Measurements from ENCODE around the gene DAZAP1. TPM values are rescaled to one million over a fixed set of nuclear protein-coding genes. Genes with fewer than 3 reads are reported as not detected.

Gene DAZAP1
- total and polyA plus RNA-seq, 5 donors from 2014 or later, result 2.4 to 153 (median 5.0) TPM

DNA sequence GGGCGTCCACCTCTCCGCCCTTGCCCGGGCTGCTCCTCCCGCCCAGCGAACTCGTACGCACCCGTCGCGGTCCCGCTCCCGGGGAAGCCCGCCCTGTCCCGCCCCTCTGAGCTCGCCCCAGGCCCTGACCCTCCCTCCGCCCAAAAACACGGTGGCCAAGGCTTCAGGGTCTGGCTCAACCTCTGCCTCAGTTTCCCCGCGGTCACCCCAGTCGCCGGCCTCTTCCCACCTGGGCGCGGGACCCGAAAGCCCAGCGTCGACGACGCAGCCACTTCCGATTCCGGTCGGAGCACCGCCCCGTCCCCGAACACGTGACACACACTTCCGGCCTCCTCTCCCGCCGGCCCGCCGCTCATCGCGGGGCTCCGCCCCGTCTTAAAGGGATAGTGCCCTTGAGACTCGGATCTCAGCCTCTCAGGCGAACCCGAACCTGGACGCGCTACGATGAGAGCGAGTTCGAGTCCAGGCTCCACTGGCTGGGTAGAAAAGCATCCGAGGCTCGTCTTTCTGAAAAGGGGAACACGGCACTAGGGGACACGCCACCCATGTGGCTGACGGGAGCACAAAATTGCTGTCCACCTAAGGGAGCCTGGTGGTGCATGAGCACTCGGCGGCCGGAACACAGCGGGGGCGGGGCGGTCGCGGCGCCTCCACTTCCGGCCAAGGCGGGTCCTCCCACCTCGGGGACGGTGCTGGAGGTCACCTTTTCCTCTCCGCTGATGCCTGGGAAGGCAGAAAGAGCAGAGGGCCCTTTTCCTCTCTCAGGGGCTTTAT is 71.7 kb downstream of the DAZAP1 start, which contains the start of gene C19orf25:
Gene C19orf25, minus strand, starts transcription at position 282 of the 774 bp plus-strand sequence. CDS start 312 bp downstream, outside the sequence.
- Mint-ChIP-seq H3K27me3 (peaks cover 13% of the 10 kb centered on the region), H3K4me3 (peak within 1 kb of the TSS; percentile 95 to 99 (median 98)), H3K27ac (peak within 1 kb of the TSS; percentile 83 to 99 (median 96)), H3K9me3 (no peaks in the 10 kb centered on the region), H3K36me3 (no peaks in the 10 kb centered on the region), H3K4me1 (peaks cover 4 to 30% (median 11%) of the 10 kb centered on the region in 4 donors)
- DNase-seq, result peak; percentile 85 to 95 (median 89)
- Histone ChIP-seq H3K27ac (ENCODE audit: insufficient read depth, low read length, poor library complexity, severe bottlenecking) (peak within 1 kb of the TSS; percentile 86), H3K27me3 (ENCODE audit: control insufficient read depth, insufficient read depth, low read length) (no peaks in the 10 kb centered on the region), H3K4me3 (ENCODE audit: low read depth, low read length) (peak within 1 kb of the TSS; percentile 64), H3K9me3 (ENCODE audit: control insufficient read depth in 2 of 2, low read length in 2 of 2) (no peaks in the 10 kb centered on the region), H3K4me1 (ENCODE audit: control insufficient read depth, insufficient read depth, low read length, poor library complexity, severe bottlenecking) (peaks cover 20% of the 10 kb centered on the region), H3K36me3 (ENCODE audit: control insufficient read depth, insufficient read depth, low read length) (peaks cover 5% of the 10 kb centered on the region)
- peak; percentile 96 to 97 for ATAC-seq (ENCODE audit: low read depth in 2 of 2)

DNA sequence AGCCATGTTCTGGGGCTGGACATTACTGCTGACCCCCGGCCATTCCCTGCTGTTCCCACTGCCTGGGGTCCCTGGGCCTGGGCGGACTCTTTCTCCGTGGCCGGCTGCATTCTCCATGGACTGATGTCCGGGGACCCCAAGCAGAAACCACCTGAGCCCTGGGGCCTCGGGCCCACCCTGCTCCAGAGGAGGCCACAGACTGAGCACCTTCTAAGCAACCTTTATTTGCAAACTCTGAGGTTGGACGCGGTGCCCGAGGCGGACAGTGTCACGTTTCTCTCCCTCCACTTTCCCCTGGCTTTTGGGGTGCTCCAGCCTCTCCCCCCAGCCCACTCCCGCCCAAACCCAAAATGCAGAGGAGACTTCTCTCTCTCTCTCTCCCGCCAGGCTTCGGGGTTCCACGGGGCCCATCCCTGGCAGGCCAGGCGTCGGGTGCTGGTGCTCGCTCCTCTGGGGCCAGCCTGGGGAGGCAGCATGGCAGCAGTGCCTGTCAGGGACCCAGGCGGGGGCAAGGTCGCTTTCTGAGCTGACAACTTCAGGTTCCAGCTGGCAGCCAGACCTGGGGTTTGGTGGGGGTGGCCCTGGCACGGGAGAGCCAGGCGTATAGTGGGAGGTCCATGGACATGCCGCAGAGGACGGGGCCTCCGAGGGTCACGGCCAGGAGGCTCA is 74.0 kb downstream of the DAZAP1 start:
- no peaks in the 10 kb centered on the region for H3K9me3 Mint-ChIP-seq
- Histone ChIP-seq H3K27me3 (ENCODE audit: control insufficient read depth, insufficient read depth, low read length) (no peaks in the 10 kb centered on the region), H3K27ac (ENCODE audit: insufficient read depth, low read length, poor library complexity, severe bottlenecking) (no peak overlapping the region), H3K4me1 (ENCODE audit: control insufficient read depth, insufficient read depth, low read length, poor library complexity, severe bottlenecking) (peaks cover 20% of the 10 kb centered on the region), H3K36me3 (ENCODE audit: control insufficient read depth, insufficient read depth, low read length) (peaks cover 3% of the 10 kb centered on the region), H3K9me3 (ENCODE audit: control insufficient read depth in 2 of 2, low read length in 2 of 2) (no peaks in the 10 kb centered on the region), H3K4me3 (ENCODE audit: low read depth, low read length) (no peak overlapping the region)
- no peaks in the 10 kb centered on the region for H3K36me3 Mint-ChIP-seq
- peaks cover 13% of the 10 kb centered on the region for H3K27me3 Mint-ChIP-seq
- DNase-seq (no peak), ATAC-seq (ENCODE audit: low read depth in 2 of 2) (no peak)
- no peak overlapping the region for H3K27ac Mint-ChIP-seq
- H3K4me3 Mint-ChIP-seq, result no peak overlapping the region
- H3K4me1 Mint-ChIP-seq, result peaks cover 4 to 27% (median 11%) of the 10 kb centered on the region in 4 donors

DNA sequence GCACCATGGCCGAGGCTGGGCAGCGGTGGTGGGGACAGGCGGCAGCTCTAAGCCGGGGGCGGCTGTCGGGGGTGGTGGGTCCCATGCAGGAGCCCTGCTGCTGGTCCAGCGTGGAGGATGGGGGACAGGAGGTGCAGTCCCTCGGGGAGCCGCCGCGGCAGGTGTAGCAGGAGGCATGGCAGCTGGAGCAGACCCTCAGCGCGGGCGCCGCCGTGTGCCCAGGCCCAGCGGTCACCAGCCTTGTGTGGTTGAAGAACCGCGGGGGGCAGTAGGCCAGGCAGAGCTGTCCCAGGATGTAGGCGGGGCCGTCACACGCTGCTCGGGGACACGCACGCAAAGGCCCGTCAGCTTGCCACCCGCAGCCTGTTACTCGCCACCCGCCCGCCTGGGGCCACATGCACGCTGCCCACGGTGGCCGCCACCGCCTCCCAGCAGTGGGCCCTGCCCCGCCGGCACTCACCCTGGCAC is 74.5 kb downstream of the DAZAP1 start:
- no peak overlapping the region for H3K27ac Mint-ChIP-seq
- H3K27me3 Mint-ChIP-seq, result peaks cover 13% of the 10 kb centered on the region
- Histone ChIP-seq H3K4me3 (ENCODE audit: low read depth, low read length) (no peak overlapping the region), H3K36me3 (ENCODE audit: control insufficient read depth, insufficient read depth, low read length) (no peaks in the 10 kb centered on the region), H3K4me1 (ENCODE audit: control insufficient read depth, insufficient read depth, low read length, poor library complexity, severe bottlenecking) (peaks cover 20% of the 10 kb centered on the region), H3K9me3 (ENCODE audit: control insufficient read depth in 2 of 2, low read length in 2 of 2) (no peaks in the 10 kb centered on the region), H3K27me3 (ENCODE audit: control insufficient read depth, insufficient read depth, low read length) (no peaks in the 10 kb centered on the region), H3K27ac (ENCODE audit: insufficient read depth, low read length, poor library complexity, severe bottlenecking) (no peak overlapping the region)
- H3K36me3 Mint-ChIP-seq, result no peaks in the 10 kb centered on the region
- H3K4me3 Mint-ChIP-seq, result no peak overlapping the region
- DNase-seq (no peak), ATAC-seq (ENCODE audit: low read depth in 2 of 2) (no peak)
- H3K9me3 Mint-ChIP-seq, result no peaks in the 10 kb centered on the region
- H3K4me1 Mint-ChIP-seq, result peaks cover 4 to 21% (median 11%) of the 10 kb centered on the region in 4 donors

DNA sequence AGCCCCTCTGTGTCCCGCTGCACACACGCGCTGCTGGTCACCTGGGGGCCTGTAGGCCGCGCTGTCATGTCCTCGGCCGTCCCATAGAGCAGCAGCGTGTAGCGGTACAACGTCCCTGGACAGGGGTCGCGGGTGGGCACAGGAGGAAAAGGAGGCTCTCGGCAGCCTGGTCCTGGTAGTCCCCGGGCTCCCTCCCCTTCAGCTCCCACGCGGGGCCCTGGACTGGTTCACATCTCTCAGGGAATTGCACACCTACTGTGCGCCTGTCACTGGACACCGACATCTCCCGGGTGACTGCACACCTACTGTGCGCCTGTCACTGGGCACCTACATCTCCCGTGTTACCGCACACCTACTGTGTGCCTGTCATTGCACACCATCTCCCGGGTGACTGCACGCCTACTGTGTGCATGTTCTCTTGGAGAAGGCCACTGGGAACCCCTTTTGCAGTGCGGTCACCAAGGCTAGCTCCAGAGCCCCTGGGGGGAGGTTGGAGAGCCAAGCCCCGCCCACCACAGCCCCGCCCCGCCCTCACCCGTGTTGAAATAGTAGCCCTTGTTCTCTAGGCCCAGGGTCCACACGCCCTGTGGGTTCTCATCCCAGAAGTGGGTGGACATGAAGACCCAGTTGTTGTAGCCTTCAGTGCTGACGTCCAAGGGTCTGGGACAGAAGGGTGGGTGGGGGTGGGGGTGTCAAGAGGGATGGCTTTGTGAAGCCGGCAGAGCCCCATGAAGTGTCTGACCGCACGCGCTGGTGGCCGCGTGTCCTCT is 75.2 kb downstream of the DAZAP1 start:
- Histone ChIP-seq H3K36me3 (ENCODE audit: control insufficient read depth, insufficient read depth, low read length) (no peaks in the 10 kb centered on the region), H3K27me3 (ENCODE audit: control insufficient read depth, insufficient read depth, low read length) (no peaks in the 10 kb centered on the region), H3K27ac (ENCODE audit: insufficient read depth, low read length, poor library complexity, severe bottlenecking) (no peak overlapping the region), H3K4me1 (ENCODE audit: control insufficient read depth, insufficient read depth, low read length, poor library complexity, severe bottlenecking) (peaks cover 17% of the 10 kb centered on the region), H3K4me3 (ENCODE audit: low read depth, low read length) (no peak overlapping the region), H3K9me3 (ENCODE audit: control insufficient read depth in 2 of 2, low read length in 2 of 2) (no peaks in the 10 kb centered on the region)
- H3K4me1 Mint-ChIP-seq, result peaks cover 0 to 15% (median 7%) of the 10 kb centered on the region in 4 donors
- peak overlapping the region in 1 of 3 donors; percentile 69 for H3K27ac Mint-ChIP-seq
- H3K4me3 Mint-ChIP-seq, result peak overlapping the region in 2 of 4 donors; percentile 32 to 54
- no peaks in the 10 kb centered on the region for H3K36me3 Mint-ChIP-seq
- ATAC-seq (ENCODE audit: low read depth in 2 of 2) (no peak), DNase-seq (no peak)
- no peaks in the 10 kb centered on the region for H3K9me3 Mint-ChIP-seq
- H3K27me3 Mint-ChIP-seq, result peaks cover 13% of the 10 kb centered on the region

DNA sequence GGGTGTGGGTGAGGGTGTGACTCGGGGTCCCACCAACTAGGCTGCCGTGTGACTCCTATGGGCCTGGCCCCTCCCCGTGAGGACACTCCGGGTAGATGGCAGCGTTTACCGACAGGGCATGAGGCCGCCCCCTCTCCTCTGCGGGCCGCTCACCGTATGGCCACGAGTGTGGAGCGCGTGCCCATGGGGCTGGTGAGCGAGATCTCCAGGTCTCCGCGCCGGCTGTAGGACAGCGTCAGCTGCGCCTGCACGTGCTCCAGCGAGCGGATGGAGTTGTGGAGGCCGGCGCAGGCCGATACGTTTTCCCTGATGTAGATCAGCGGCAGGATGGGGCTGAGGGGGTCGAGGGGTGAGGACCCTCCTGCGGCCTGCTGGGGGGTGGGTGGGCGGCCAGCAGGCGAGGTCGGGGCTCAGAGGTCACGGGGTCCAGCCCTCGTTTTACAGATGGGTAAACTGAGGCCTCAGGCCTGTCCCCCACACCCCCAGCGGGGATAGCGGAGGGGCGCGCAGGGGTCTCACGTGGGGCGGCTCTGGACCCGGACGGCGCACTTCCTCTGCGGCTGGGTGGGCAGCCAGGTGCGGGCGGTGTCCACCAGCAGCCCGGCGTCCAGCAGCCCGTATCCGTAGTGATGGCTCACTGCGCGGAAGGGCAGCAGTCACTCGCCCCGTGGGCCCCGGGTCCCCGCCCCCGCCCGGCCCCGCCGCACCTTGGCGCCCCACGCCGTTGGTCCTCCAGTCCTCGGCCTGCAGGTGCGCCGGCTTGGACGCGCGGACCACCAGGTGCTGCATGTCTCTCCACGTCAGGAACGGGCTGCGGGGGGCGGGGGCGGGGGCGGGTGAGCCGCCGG is 76.0 kb downstream of the DAZAP1 start:
- no peaks in the 10 kb centered on the region for H3K9me3 ChIP-seq (ENCODE audit: control insufficient read depth in 2 of 2, low read length in 2 of 2)
- peaks cover 13% of the 10 kb centered on the region for H3K27me3 Mint-ChIP-seq
- no peaks in the 10 kb centered on the region for H3K9me3 Mint-ChIP-seq
- ATAC-seq (ENCODE audit: low read depth in 2 of 2), result no peak
- H3K4me1 Mint-ChIP-seq, result peaks cover 0 to 11% (median 7%) of the 10 kb centered on the region in 4 donors
- H3K27me3 ChIP-seq (ENCODE audit: control insufficient read depth, insufficient read depth, low read length), result no peaks in the 10 kb centered on the region
- no peak for DNase-seq
- H3K36me3 ChIP-seq (ENCODE audit: control insufficient read depth, insufficient read depth, low read length), result no peaks in the 10 kb centered on the region
- H3K27ac Mint-ChIP-seq, result no peak overlapping the region
- no peak overlapping the region for H3K4me3 ChIP-seq (ENCODE audit: low read depth, low read length)
- peak overlapping the region in 1 of 4 donors; percentile 32 for H3K4me3 Mint-ChIP-seq
- no peak overlapping the region for H3K27ac ChIP-seq (ENCODE audit: insufficient read depth, low read length, poor library complexity, severe bottlenecking)
- no peaks in the 10 kb centered on the region for H3K36me3 Mint-ChIP-seq
- H3K4me1 ChIP-seq (ENCODE audit: control insufficient read depth, insufficient read depth, low read length, poor library complexity, severe bottlenecking), result peaks cover 9% of the 10 kb centered on the region

DNA sequence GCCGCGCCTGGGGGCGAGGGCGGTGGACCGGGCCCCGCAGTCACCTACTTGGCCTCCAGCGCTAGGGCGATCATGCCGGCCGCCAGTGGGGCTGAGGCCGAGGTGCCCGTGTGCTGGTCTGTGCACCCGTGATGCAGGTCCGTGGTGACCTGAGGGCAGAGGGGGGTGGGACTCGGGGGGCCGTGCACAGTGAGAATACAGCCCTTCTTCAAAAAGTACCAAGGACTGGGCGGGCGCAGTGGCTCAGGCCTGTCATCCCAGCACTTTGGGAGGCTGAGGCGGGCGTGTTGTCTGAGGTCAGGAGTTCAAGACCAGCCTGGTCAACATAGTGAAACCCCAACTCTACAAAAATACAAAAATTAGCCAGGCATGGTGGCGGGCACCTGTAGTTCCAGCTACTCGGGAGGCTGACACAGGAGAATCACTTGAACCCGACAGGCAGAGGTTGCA is 76.6 kb downstream of the DAZAP1 start:
- no peak overlapping the region for H3K4me3 Mint-ChIP-seq
- H3K27ac Mint-ChIP-seq, result no peak overlapping the region
- no peaks in the 10 kb centered on the region for H3K9me3 Mint-ChIP-seq
- H3K36me3 Mint-ChIP-seq, result no peaks in the 10 kb centered on the region
- H3K27me3 ChIP-seq (ENCODE audit: control insufficient read depth, insufficient read depth, low read length), result no peaks in the 10 kb centered on the region
- no peak overlapping the region for H3K27ac ChIP-seq (ENCODE audit: insufficient read depth, low read length, poor library complexity, severe bottlenecking)
- peaks cover 11% of the 10 kb centered on the region for H3K27me3 Mint-ChIP-seq
- peaks cover 5% of the 10 kb centered on the region for H3K4me1 ChIP-seq (ENCODE audit: control insufficient read depth, insufficient read depth, low read length, poor library complexity, severe bottlenecking)
- DNase-seq, result no peak
- no peak for ATAC-seq (ENCODE audit: low read depth in 2 of 2)
- H3K36me3 ChIP-seq (ENCODE audit: control insufficient read depth, insufficient read depth, low read length), result no peaks in the 10 kb centered on the region
- peaks cover 0 to 9% (median 6%) of the 10 kb centered on the region in 4 donors for H3K4me1 Mint-ChIP-seq
- H3K4me3 ChIP-seq (ENCODE audit: low read depth, low read length), result no peak overlapping the region
- H3K9me3 ChIP-seq (ENCODE audit: control insufficient read depth in 2 of 2, low read length in 2 of 2), result no peaks in the 10 kb centered on the region

Data from CD4-positive, CD25-positive, alpha-beta regulatory T cell (primary cell).